NCI-H82 (cell line): ENCODE results near the gene OTP.

Experiments
- DNase-seq: peaks from one replicate; lab custom pipeline; 2025; lab: John Stamatoyannopoulos, UW

OTP gene

DNA sequence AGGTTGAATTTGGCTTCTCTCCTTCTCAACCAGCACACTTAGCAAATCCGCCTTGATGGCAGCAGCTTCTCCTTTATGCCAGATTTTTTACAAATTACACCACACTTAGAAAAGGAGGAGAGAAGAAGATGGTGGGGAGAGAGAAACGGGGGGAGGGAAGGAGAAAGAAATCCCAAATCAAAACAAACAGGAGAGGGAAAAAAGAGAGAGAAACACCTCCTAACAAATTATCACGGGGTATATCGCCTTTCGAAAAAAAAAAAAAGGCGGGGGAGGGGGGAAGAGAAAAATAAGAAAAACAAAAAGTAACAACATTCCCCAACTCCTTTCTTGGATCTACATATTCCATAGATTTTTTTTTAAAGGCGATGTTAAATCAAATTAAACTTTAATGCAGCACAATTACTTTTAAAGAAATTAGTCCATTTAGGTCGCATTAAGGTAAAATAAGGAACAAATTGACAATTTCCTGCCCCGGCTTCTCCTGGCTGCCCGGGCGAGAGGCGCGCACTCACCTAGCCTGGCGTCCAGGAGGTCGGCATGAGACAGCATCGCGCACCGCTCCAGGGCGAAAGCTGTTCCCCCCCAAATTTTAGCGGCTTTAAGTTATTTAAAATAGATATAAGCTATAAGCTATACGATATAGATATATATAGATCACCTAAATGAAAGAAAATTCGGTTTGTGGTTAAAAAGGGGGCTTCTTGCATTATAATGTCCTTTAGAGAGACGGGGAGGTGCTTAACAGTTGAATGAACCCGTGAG is at the start of gene OTP:
TSS of gene OTP (minus strand) at position 716 of the 765 bp plus-strand sequence. CDS start at position 552, 164 bp downstream.
- DNase-seq, result no peak

- DNase-seq, result peak; percentile 7
These were observed 44.7 kb upstream of the OTP start for GRCh38 chr5:77683171-77683732.

DNA sequence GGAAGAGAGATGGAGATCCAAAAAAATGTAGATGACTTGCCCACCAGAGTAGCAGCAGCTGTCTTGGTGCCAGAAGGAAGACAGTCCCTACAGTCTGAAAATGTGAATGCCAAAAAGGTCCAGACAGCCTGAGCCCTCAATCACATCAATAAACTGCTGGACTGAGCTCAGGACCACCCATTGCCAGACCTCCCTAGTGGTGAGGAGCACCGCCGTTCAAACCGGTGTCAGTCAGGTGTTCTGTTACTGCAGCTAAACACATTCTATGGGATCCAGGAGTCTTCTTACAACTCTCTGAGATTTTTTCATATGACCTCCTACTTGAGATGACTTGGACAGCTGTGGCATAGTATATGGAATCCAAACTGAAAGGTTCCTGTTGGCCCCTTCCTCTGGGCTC is 32.0 kb upstream of the OTP start:
- DNase-seq, result no peak

- peak; percentile 41 for DNase-seq
These were observed 31.2 kb upstream of the OTP start for GRCh38 chr5:77669677-77670076.

GRCh38 chr5:77663090-77663863 is 24.8 kb upstream of the OTP start:
- DNase-seq, result no peak

DNA sequence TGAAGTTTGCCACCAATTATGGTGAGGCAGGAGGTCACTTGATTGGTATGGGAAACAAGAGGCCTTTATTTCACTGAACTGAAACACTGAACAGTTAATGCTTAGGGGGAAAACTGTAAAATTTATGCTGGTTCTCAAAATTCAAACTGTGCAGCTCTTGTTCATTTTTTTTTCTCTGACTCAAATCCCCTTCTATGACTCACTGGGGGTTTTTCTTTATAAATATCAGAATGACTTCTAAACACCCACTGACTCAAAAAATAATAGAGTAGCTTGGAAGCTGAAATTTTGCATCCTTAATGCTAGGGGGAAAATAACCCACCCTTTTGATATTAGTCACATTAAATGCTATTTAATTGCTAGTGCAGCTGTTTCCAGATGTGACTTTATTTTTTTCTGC is 24.1 kb upstream of the OTP start:
- DNase-seq, result no peak

DNA sequence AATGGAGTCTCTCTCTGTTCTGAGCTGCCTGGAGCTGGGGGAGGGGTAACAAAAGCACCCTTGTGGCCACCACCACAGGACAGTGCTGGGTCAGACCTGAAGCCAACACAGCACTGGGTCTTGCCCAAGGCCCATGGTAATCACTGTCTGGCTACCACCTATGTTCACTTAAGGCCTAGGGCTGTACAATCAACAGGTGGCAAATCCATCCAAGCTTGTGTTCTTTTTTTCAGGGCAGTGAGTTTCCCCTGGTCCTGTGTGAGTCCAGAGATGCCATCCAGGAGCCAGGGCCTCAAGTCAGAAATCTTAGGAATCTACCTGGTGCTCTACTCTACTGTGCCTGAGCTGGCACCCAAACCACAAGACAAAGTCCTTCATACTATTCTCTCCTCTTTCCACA is 20.1 kb upstream of the OTP start:
- DNase-seq, result no peak

- no peak for DNase-seq
These were observed 12.8 kb upstream of the OTP start for GRCh38 chr5:77651343-77651742.

DNA sequence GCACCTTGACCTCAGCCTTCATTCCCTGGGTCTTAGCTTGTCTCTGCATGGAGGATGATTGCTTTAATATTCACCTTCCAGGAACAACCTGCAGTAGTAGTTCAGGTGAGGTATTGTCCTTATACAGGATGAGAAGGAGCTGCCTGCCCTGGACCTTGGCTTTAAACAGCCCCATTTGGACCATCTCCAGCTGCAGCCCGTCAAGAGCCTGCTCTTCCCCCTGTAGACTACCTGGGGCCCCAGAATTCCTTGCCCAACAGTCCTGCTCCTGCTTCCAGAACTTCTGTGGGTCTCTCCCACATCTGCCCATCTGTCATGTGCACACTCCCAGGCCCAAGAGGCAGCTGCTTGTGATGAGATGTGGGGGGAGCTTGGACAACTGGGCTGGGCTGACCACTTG is 12.2 kb upstream of the OTP start:
- DNase-seq, result no peak

GRCh38 chr5:77649776-77650175 is 11.3 kb upstream of the OTP start:
- no peak for DNase-seq

- DNase-seq, result no peak
These were observed 7.6 kb upstream of the OTP start for GRCh38 chr5:77645995-77646639.

- DNase-seq, result peak; percentile 62
These were observed 6.9 kb upstream of the OTP start for GRCh38 chr5:77645158-77645994.

GRCh38 chr5:77644371-77645157 is 6.1 kb upstream of the OTP start:
- peak; percentile 69 for DNase-seq

GRCh38 chr5:77643654-77644370 is 5.3 kb upstream of the OTP start:
- DNase-seq, result peak; percentile 11

GRCh38 chr5:77642738-77643653 is 4.5 kb upstream of the OTP start:
- no peak for DNase-seq

DNA sequence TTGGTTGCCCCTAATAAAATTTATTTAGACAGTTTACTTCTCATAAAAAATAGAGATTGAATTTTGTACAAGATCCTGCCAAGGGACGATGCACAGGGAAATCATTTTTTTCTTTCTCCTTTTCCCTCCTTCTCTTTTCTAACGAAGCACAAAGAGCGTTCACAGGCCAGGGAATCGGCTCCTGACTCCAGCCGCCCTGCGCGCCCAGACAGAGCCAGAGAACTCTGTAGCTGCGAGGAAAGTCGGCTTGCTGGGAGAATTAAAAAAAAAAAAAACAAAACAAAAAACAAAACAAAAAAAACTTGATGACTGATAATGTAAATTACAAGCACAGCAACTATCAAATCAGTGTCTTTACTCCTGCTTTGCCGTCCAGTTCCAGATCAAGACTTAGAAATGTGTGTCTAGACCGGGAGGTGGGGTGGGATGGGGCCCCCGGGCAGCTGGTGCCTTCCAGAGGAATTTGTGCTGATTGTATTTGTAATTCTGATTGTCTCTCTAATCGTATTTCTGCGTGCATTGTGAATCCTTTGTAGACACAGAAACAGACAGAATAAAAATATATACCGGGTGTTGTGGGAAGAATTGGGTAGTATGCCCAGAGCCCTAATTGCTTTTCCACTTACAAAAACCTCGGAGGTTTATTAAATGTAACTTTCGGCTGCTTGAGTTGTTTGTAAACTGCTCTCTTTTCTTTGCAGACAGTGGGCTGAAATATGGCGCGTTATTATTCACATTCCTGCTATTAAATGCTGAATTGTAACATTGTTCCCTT is 3.6 kb upstream of the OTP start:
- DNase-seq, result no peak

DNA sequence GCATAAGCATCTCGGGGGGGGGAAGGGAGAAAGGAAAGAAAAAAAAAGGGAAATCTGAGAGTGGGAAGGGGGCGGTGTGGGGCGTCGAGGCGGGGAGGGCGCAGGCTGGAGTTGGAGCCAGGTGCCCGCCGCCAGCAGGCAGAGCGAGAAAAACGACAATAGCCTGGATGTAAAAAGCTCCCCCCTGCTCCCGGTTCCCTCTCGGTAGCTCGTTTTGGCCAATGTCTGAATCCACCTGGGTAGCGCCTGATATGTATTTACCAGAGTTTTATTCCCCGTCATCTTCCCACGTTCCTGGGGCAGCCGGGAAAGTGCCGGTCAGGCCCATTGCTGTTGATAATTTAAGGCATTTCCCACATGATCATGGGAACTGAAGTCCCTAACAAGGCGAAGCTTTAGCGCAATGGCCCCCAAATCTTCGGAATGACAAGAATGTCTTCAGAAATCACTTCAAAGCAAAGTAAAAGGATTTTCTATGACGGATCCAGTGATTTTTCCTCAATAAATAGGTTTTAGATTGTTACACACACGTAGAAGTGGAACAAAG is 3.0 kb upstream of the OTP start:
- DNase-seq, result peak; percentile 17
